ENCODE results near the gene CCDC88B. TPM values are rescaled to one million over a fixed set of nuclear protein-coding genes. Genes with fewer than 3 reads are reported as not detected.

CCDC88B gene
- total and polyA plus RNA-seq, 2 donors (not counting 1 experiment from before 2014, with no cell fraction given), result 0.56 to 3.1 TPM

DNA sequence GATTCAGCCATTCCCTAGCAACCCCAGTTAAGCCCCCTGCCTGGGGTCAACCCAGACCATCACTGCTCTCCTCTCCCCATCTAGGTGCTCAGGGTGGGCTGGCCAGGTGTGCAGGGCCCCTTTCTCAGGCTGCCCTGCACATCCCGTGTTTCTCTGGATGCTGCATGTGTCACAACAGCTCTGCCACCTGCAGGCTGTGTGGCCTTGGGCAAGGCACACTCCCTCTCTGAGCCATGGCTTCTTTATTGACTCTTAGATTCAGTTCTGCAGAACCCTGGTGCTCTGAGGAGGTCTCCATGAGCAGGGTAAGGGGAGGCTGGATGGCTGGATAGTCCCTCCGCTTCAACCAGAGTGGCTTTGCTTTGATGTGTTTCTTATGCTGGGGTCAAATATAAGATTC, 43.6 kb downstream of the CCDC88B start:
- H3K27ac ChIP-seq (ENCODE audit: insufficient read depth, low read length), result no peak overlapping the region
- H3K9me3 ChIP-seq (ENCODE audit: control insufficient read depth, insufficient read depth, low read depth, low read length), result no peaks in the 10 kb centered on the region
- no peak overlapping the region for H2AFZ ChIP-seq (ENCODE audit: low read length)

DNA sequence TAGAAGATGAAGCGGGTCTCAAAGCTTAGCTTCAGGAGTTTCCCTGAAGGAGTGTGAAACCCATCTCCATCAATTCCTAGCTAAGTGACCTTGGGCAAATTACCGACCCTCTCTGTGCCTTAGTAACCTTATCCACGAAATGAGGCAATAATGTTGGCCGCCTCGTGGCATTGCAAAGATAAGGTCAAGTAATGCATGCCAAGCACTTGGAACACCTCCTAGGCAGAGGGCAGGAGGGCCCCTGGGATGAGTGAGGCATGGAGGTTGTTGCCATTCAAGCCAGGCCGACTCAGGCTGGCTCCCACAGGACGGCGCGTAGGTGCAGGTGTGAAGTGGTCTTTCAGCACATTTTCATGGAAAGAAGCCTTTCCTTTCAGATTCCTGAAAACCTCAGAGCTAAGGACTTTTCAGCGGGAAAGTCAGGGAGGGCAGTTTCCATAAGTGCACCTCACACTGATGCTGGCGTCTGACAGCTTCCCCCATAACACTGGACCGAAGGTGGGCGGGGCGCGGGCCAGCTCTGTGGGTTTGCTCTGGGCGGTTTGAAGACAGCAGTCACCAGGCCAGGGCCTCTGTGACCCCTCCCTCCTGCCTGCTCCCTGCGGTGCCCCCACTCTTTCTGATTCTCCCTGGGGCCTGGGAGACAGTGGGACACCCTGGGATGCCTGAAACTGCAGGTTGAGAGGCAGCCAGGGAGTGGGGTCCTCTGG, 44.2 kb downstream of the CCDC88B start:
- Histone ChIP-seq H3K9me3 (ENCODE audit: control insufficient read depth, insufficient read depth, low read depth, low read length) (no peaks in the 10 kb centered on the region), H3K9ac (ENCODE audit: insufficient read depth, low read length) (no peak overlapping the region), H3K27me3 (ENCODE audit: control insufficient read depth, insufficient read depth, low read length) (no peaks in the 10 kb centered on the region), H3K4me1 (ENCODE audit: control insufficient read depth, extremely low read depth, insufficient read depth, low read length) (no peaks in the 10 kb centered on the region), H3K27ac (ENCODE audit: insufficient read depth, low read length) (no peak overlapping the region), H3K4me2 (ENCODE audit: extremely low read depth, insufficient read depth, low read length) (no peak overlapping the region), H3K36me3 (ENCODE audit: control insufficient read depth, insufficient read depth, low read length) (no peaks in the 10 kb centered on the region), H3K79me2 (ENCODE audit: control insufficient read depth, insufficient read depth, low read length) (no peaks in the 10 kb centered on the region), H2AFZ (ENCODE audit: low read length) (no peak overlapping the region), H4K20me1 (ENCODE audit: control insufficient read depth, extremely low read depth, insufficient read depth, low read length) (no peaks in the 10 kb centered on the region), H3K4me3 (replicated peaks in 1 of 4; ENCODE audit: control extremely low read depth in 1 of 4, insufficient read depth in 1 of 4, low read depth in 3 of 4, low read length in 4 of 4) (no peak overlapping the region)
- no peak for DNase-seq (ENCODE audit: low read depth in 2 of 2)
- TF ChIP-seq, protein P1, sequence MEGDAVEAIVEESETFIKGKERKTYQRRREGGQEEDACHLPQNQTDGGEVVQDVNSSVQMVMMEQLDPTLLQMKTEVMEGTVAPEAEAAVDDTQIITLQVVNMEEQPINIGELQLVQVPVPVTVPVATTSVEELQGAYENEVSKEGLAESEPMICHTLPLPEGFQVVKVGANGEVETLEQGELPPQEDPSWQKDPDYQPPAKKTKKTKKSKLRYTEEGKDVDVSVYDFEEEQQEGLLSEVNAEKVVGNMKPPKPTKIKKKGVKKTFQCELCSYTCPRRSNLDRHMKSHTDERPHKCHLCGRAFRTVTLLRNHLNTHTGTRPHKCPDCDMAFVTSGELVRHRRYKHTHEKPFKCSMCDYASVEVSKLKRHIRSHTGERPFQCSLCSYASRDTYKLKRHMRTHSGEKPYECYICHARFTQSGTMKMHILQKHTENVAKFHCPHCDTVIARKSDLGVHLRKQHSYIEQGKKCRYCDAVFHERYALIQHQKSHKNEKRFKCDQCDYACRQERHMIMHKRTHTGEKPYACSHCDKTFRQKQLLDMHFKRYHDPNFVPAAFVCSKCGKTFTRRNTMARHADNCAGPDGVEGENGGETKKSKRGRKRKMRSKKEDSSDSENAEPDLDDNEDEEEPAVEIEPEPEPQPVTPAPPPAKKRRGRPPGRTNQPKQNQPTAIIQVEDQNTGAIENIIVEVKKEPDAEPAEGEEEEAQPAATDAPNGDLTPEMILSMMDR (conservative IDR thresholded peaks at IDR 0.05 in 1 of 2, IDR thresholded peaks at IDR 0.05 in 1 of 2; ENCODE audit: low read depth in 1 of 2, low read length in 2 of 2), result no peak
- TF ChIP-seq EZH2 (IDR thresholded peaks at IDR 0.05; ENCODE audit: low read length, missing control alignments), result no peak

More for the DNA sequence above, 43.6 kb downstream of the CCDC88B start:
- no peak for DNase-seq (ENCODE audit: low read depth in 2 of 2)
- H3K9ac ChIP-seq (ENCODE audit: insufficient read depth, low read length), result no peak overlapping the region
- H3K79me2 ChIP-seq (ENCODE audit: control insufficient read depth, insufficient read depth, low read length), result no peaks in the 10 kb centered on the region
- no peaks in the 10 kb centered on the region for H4K20me1 ChIP-seq (ENCODE audit: control insufficient read depth, extremely low read depth, insufficient read depth, low read length)
- H3K36me3 ChIP-seq (ENCODE audit: control insufficient read depth, insufficient read depth, low read length), result no peaks in the 10 kb centered on the region
- no peaks in the 10 kb centered on the region for H3K4me1 ChIP-seq (ENCODE audit: control insufficient read depth, extremely low read depth, insufficient read depth, low read length)
- TF ChIP-seq EZH2 (IDR thresholded peaks at IDR 0.05; ENCODE audit: low read length, missing control alignments), result no peak
- TF ChIP-seq, protein P1 (conservative IDR thresholded peaks at IDR 0.05 in 1 of 2, IDR thresholded peaks at IDR 0.05 in 1 of 2; ENCODE audit: low read depth in 1 of 2, low read length in 2 of 2), result no peak
- H3K27me3 ChIP-seq (ENCODE audit: control insufficient read depth, insufficient read depth, low read length), result no peaks in the 10 kb centered on the region
- H3K4me2 ChIP-seq (ENCODE audit: extremely low read depth, insufficient read depth, low read length), result no peak overlapping the region
- H3K4me3 ChIP-seq (replicated peaks in 1 of 4; ENCODE audit: control extremely low read depth in 1 of 4, insufficient read depth in 1 of 4, low read depth in 3 of 4, low read length in 4 of 4), result no peak overlapping the region

DNA sequence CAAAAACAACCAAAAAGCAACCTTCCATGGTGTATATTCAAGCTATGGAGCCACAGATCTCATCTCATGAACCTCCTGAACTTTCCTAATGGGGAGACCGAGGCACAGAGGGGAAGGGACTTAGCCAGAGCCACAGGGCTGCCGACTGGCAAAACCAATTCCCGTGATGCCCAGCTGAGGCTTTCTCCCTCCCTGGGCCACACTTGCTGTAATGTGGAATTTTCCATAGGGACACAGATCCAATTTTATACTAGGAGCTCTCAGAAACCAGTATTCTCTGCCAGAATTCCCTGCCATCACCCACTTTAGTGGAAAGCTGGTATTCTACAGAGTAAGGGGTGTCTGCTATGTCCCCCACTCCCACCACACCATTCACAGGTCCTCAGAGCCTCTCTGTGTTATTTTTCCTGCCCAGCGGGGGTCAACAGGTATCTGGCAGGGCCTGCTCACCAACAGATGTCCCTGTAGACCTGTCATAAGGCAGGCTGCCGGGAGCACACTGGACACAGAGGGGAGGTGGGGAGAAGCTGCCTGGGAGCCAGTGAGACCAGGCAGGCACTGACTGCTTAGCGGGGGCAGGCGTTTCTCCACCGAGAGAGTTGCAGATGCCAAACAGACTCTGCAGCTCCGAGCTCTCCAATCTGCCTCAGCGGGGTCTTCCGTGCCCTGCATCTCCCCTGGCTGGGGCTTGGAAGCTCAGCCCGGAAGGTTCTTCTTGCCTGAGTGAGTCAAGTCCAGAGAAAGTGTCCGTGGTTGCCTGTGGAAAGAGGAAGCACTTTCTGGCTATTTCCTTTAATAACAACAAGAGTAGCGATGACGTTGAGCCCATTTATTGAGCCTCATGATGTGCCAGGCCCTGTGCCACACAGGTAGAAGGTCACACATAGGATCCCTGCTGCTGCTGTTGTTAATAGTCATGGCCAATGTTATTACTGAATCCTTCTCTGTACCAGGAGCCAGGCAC, 45.3 kb downstream of the CCDC88B start:
- no peak overlapping the region for H3K27ac ChIP-seq (ENCODE audit: insufficient read depth, low read length)
- H3K4me1 ChIP-seq (ENCODE audit: control insufficient read depth, extremely low read depth, insufficient read depth, low read length), result no peaks in the 10 kb centered on the region
- no peak overlapping the region for H3K4me3 ChIP-seq (replicated peaks in 1 of 4; ENCODE audit: control extremely low read depth in 1 of 4, insufficient read depth in 1 of 4, low read depth in 3 of 4, low read length in 4 of 4)
- H3K9me3 ChIP-seq (ENCODE audit: control insufficient read depth, insufficient read depth, low read depth, low read length), result no peaks in the 10 kb centered on the region
- H3K36me3 ChIP-seq (ENCODE audit: control insufficient read depth, insufficient read depth, low read length), result no peaks in the 10 kb centered on the region
- H3K27me3 ChIP-seq (ENCODE audit: control insufficient read depth, insufficient read depth, low read length), result no peaks in the 10 kb centered on the region
- no peaks in the 10 kb centered on the region for H3K79me2 ChIP-seq (ENCODE audit: control insufficient read depth, insufficient read depth, low read length)
- no peak overlapping the region for H3K9ac ChIP-seq (ENCODE audit: insufficient read depth, low read length)
- H2AFZ ChIP-seq (ENCODE audit: low read length), result no peak overlapping the region
- no peaks in the 10 kb centered on the region for H4K20me1 ChIP-seq (ENCODE audit: control insufficient read depth, extremely low read depth, insufficient read depth, low read length)
- no peak for DNase-seq (ENCODE audit: low read depth in 2 of 2)
- no peak for TF ChIP-seq EZH2 (IDR thresholded peaks at IDR 0.05; ENCODE audit: low read length, missing control alignments)
- TF ChIP-seq, protein P1 (conservative IDR thresholded peaks at IDR 0.05 in 1 of 2, IDR thresholded peaks at IDR 0.05 in 1 of 2; ENCODE audit: low read depth in 1 of 2, low read length in 2 of 2), result no peak
- H3K4me2 ChIP-seq (ENCODE audit: extremely low read depth, insufficient read depth, low read length), result no peak overlapping the region

All from fibroblast of lung (primary cell).